ENCODE measurements around the gene FAHD1. TPM values are rescaled to one million over a fixed set of nuclear protein-coding genes. Genes with fewer than 3 reads are reported as not detected.
A peak's percentile ranks its signal among the peaks of the same experiment; 100 is the strongest.
"Not testable (repeated sequence)": the region's sequence is repeated elsewhere in the genome, so short reads cannot be mapped to it uniquely, and the experiment has no call there.

FAHD1 gene
- total RNA-seq, 1 donor from 2014 or later = 109 TPM

DNA sequence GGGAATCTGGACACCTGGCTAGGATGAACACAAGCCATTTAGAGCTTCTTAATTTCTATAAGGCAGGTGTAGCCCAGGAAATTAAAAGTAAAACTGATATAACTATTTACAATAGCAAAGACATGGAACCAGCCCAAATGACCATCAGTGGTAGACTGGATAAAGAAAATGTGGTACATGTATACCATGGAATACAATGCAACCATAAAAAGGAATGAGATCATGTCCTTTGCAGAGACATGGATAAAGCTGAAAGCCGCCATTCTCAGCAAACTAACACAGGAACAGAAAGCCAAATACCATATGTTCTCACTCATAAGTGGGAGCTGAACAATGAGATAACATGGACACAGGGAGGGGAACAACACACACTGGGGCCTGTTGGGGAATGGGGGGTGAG, 19.4 kb downstream of the FAHD1 start:
- DNase-seq (ENCODE audit: low read depth) = no peak

DNA sequence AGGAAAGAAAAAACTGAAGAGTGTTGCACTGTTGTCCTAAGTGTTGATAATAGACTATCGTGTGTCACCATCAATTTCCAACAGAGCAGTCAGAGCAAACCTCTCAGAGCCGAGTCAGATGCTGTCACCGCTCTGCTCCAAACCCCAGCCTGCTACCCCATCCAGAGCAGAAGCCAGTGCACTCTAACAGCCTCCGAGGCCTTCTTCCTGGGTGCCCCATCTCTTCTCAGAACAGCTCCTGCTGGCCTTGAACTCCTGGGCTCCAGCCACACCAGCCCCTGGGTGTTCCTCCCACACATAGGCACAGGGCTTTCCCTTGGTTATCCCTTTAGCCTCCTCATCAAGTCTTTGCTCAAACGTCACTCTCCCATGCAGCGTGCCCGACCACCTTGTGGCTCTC, 24.0 kb downstream of the FAHD1 start:
- no peak for DNase-seq (ENCODE audit: low read depth)

DNA sequence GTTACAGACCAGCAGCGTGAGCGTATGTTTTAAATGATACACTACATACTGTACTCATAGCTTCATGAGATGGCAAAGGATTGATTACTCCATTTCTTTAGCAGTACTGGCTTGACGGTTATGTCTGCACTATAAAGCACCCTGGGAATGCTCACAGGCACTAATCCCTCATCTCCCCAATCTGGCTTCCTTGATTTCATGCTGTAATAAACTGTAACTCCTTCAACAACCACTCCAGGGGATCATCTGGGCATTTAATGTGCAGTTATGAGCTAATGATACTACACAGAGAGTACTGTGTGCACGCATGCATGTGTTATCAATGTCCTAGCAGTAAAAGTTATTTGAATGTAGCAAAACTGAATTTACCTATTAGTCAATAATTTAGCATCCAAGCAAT, 24.8 kb downstream of the FAHD1 start:
- no peak for DNase-seq (ENCODE audit: low read depth)

DNA sequence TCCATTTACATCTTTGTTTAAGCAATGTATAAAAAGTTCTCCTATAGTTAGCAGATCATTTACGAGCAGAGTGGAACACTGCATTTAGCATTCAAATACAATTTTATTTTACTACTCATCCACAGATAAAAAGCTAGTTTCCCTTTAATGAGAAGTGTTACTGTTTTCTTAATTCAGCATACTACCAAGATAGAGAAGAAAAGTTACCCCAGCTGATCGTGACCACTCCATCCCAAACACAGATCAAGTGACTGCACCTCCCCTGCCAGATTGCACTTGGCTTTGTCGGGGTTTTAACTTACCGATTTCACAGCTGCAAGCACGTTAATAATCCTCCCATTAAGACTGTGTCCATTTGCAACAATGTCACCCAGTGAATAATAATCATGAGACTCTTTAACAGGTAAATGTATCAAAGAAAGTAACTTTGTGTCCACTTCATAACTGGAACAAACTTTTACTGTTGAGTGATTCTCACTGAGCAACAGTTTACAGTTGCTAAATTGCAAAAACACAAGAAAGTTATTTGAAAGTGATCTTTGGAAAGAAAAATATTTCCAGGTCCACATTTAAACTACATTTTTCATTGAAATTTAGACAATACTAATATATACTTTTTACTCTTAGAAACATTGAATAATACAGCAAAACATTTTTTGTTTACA, 30.6 kb downstream of the FAHD1 start:
- DNase-seq (ENCODE audit: low read depth) = no peak

DNA sequence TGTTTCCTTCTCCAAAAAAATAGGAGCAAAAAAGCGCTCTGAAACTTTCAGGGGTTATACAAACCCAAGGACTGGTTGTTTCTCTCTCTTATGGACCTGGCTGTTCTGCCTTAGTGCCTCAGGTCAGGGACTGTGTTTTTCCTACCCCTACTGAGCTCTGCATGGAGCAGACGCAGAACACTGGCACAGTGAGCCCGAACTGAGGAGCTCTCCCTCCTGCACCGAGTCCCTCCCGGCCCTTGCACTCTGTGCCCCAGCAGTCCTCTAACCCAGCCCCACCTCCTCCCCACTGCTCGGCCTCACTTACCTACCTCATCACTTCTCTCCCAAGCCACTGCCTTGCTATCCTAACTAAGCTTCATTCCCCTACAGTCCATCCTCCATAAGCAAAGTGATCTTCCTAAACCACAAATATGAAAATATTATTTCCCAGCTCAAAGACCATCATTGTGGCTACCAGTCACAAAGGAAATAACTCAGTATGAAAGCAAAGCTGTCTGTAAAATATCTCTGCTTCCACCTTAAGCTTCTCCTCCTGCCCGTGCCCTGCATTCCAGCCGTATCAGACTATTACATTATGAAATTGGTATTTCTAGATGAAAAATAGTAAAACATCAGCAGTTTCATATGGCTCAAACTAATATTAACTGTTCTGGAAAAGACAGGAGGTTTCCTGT, 31.3 kb downstream of the FAHD1 start:
- DNase-seq (ENCODE audit: low read depth) = no peak

DNA sequence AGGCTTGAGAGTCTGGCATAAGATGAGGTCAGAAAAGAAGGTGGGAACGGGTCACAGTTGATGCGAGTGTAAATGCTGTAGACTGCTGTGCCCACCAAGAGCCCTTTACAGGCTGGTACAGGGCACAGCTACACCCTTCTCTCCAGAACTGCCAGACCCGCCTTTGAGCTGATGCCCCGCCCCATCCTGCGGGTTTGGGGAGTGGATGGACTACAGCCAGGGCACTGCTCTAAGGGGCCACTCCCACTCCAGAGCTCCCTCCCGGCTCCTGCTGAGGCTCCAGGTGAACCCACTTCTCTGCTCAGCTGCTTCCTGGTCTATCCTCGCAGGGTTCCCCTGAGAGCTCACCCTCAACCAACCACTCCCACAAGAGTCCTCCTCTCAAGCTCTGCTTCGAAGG, 32.6 kb downstream of the FAHD1 start:
- DNase-seq (ENCODE audit: low read depth) = no peak

DNA sequence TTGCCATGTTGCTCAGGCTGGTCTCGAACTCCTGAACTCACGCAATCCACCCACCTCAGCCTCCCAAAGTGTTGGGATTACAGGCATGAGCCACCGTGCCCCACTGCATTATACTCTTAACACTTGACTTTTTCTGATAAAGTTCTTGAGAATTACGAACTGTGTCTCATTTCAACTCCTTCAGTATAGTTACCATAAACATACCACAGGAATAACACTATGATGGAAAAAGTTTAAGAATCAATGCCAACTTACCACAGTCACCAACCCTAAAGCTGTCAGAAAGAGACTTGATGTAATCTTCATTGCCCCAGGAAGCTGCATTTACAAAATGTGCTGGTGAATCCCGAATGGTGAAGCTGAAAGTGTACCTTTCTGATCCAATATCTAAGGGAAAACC, 34.7 kb downstream of the FAHD1 start:
- no peak for DNase-seq (ENCODE audit: low read depth)

DNA sequence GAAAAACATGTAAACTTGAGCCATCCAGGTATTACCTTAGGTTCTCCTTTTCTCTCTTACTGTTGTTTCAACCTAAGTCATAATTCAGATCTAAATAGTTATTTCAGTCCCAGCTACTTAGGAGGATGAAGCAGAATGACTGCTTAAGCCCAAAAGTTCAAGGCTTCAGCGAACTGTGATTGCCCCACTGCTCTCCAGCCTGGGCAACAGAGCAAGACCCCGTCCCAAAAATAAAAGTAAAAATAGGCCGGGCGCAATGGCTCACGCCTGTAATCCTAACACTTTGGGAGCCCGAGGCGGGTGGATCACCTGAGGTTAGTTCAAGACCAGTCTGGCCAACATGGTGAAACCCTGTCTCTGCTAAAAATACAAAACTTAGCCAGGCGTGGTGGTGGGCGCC, 35.4 kb downstream of the FAHD1 start:
- no peak for DNase-seq (ENCODE audit: low read depth)

DNA sequence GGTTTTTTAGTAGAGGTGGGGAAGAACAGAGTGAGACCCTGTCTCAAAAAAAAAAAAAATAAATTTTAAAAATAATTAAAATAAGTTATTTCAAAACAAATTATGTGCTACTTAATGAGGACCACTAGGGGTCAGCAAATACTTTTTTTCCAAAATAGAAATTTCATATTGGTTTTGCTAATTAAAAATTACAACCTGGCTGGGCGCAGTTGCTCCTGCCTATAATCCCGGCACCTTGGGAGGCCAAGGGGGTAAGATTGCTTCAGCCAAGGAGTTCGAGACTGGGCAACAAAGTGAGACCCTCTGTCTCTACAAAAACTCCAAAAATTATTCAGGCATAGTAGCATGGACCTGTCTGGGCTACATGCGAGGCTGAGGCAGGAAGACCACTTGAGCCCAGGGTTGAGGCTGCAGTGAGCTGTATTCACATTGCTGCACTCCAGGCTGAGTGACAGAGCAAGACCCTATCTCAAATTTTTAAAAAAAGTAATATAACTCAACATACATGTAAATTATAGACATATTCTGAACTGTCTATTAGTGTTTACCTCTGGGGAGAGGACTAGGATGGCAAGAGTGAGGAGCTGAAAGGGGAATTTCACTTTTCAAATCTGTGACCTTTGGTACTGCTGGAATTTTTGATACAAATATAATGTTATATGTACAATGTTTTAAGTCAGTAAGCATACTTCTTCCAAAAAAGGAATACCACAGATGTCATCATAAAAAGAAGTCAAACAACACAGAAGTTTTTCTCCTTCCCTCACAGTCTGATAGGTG, 36.9 kb downstream of the FAHD1 start:
- DNase-seq (ENCODE audit: low read depth) = peak; percentile 54

DNA sequence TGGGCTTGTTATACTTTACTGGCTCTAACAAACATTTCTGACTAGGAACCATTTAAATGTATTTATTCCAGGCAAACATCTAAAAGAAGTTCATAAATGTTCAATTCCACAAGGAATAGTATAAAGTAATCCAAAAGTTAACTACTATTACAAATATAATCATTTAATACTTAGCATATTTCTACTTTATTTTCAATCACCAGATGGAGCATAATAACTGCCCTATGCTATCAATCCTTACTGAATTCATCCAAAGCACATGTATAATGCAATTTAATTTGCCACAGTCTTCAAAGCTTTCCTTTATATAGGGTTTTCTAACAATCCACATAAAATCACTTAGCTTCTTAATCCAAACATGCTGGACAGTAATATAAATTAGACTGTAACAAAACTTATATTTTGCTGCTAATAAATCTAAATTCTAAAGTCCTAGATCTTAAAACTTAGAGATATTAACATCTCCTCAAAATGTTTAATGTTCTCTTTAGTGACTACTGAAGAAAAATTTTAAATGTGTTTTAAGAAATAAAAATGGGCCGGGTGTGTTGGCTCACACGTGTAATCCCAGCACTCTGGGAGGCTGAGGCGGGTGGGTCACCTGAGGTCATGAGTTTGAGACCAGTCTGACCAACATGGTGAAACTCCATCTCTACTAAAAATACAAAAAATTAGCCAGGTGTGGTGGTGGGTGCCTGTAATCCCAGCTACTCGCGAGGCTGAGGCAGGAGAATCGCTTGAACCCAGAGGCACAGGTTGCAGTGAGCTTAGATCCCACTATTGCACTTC, 39.1 kb downstream of the FAHD1 start:
- DNase-seq (ENCODE audit: low read depth) = no peak

DNA sequence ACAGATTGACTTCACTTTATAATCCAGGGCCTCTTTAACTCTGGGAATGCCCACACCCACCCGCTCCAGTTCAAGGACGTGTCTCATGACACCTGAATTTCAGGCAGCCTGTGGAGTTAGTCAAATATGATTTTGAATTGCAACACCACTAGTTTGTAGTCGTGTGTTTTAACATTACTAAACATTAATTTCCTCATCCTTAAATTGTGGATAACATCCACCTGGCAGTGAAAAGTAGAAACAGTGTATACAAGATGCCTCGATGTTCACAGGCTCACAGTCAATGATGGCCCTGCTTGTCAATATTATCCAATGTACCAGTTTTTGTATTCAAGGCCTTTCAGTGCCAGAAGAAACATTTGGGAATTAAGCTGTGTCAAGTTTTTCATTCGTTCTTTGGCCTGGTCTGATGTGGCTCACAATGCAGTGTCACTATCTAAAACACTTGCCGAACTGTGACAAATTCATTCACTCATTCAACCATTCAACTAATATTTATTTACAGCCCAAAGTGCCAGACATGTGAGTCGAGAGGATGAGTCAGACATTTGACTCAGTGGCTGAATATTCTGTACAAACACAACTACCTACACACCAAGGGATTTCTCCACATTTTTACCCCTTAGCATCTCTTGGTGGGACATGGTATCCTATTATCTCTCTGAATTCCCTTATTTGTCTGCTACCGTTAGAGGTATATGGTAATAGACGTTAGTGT, 43.5 kb downstream of the FAHD1 start:
- peak; percentile 93 for DNase-seq (ENCODE audit: low read depth)

DNA sequence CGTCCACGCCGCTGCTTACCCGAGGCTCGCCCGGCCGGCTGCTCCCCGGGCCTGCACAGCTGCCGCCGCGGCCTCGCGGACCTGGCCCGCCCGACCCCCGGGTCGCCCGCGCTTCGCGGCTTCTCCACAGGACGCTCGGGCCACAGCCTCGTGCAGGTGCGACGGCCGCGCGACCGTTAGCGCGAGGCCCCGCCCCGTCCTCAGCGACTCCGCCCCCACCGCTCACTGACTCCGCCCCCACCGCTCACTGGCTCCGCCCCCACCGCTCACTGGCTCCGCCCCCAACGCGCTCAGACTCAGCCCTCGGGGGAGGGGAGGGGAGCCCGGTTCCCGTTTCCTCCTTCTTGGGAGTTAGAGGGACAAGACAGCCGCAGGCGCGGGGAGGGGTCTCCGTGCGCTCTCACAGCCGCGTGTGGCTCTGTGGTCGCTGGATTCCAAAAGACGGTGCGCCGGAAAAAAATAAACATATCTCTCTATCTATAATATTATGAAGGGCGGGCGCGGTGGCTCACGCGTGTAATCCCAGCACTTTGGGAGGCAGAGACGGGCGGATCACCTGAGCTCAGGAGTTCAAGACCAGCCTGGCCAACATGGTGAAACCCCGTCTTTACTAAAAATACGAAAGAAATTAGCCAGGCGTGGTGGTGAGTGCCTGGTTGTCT, 45.1 kb downstream of the FAHD1 start, which contains the start of gene MEIOB:
TSS of gene MEIOB (minus strand) at position 191 of the 662 bp plus-strand sequence. CDS start 3,989 bp downstream, outside the sequence.
- no peak for DNase-seq (ENCODE audit: low read depth)

DNA sequence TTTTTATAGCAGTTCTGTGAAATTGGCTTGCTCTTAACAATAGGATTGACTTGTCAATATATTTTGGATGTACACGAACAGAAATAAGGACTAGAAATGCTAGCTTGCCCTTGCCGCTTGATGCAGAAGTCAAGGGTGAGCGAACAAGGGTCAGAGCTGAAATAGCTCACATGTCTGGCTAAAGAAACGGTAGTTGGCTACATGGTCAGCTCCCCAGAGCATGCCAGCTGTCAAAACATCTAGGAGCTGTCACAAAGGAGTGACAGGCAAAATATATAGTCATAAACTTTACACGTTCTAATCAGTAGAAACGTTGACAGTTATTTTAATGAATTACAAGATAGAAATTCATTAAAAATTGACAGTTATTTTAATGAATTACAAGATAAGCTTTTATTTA, 47.8 kb downstream of the FAHD1 start:
- no peak for DNase-seq (ENCODE audit: low read depth)

DNA sequence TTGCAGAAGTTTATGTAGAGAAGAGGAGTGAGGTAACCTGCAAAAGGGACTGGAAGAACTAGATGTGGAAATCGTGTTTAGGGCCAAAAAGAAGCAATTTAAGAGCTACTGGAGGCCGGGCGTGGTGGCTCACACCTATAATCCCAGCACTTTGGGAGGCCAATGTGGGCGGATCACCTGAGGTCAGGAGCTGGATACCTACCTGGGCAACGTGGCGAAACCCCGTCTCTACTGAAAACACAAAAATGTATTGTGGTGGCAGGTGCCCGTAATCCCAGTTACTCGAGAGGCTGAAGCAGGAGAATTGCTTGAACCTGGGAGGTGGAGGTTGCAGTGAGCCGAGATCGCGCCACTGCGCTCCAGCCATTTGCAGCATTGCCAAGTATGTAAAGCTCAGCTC, 49.1 kb downstream of the FAHD1 start:
- not testable (repeated sequence) for DNase-seq (ENCODE audit: low read depth)

DNA sequence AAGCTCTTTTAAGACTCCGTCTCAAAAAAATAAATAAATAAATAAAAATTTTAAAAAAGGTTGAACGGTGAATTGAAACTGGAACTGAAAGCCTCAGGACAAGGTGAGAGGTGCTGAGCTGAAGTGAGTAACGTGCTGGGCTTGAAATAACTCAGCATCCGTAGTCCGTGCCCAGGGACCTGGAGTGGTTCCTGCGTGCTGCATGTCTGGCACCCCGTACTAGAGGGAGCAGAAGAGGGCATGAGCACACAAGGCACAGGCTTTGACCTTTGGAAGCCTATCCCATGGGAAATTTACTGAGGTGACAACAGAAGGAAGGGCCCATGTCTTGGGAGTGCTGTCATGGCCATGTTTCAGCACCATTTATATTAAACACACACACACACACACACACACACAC, 49.5 kb downstream of the FAHD1 start:
- DNase-seq (ENCODE audit: low read depth) = no peak

DNA sequence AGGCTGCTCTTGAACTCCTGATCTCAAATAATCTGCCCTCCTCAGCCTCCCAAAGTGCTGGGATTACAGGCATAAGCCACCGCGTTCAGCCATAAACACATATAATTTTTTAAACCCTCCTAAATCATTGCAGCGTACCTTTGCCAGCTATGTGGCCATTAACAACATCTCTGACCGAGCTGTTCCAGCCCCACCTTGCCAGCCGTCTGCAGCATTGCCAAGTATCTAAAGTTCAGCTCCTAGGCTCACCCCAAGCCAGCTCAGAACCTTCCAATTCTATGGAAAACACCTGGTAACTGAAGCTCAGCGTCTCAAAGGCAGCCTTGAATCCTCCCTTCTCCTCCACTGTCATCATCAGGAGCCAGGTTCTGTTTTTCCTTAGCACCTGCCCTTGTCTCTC, 50.1 kb downstream of the FAHD1 start:
- DNase-seq (ENCODE audit: low read depth) = no peak

DNA sequence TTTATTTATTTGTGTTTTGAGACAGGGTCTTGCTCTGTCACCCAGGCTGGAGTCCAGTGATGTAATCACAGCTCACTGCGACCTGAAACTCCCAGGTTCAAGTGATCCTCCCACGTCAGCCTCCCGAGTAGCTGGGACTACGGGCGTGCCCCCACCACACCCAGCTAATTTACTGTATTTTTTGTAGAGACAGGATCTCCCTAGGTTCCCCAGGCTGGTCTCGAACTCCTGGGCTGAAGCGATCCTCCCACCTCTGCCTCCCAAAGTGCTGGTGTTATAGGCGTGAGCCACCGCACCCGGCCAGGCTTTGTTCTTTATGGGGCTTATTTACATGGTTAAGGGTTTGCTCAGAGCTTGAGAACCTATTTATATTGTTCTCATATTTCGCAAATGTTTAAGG, 50.8 kb downstream of the FAHD1 start:
- DNase-seq (ENCODE audit: low read depth) = no peak

DNA sequence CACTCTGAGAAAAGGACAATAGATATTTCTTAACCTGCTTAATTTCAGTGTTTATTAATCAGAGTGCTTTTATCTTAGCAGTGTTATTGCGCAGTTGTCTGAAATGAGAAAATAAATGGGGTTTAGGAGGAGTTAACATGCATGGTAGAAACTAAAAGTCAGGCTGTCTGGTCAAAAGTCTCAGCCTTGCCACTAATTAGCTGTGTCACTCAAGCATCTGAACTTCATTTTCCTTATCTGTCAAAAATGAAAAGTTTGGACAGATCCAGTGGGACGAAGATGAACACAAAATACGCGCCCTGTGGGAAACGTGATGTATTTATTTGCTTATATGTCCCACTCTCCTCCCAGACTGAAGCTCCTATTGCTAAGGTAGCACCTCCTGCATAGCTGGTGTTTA, 51.2 kb downstream of the FAHD1 start:
- DNase-seq (ENCODE audit: low read depth) = no peak

Measured in renal cortical epithelial cell (primary cell).